ENCODE results near the gene TMEM151B. TPM values are rescaled to one million over a fixed set of nuclear protein-coding genes. Genes with fewer than 3 reads are reported as not detected.

The TMEM151B gene
- total and polyA plus RNA-seq, 2 experiments from 2014 or later, result 0.30 TPM

- DNase-seq (ENCODE audit: low spot score), result no peak
- no peak overlapping the region for H3K4me2 ChIP-seq
- H3K36me3 ChIP-seq (replicated peaks; ENCODE audit: insufficient read depth, low read depth), result no peaks in the 10 kb centered on the region
- TF ChIP-seq CTCF (IDR thresholded peaks at IDR 0.05; ENCODE audit: poor library complexity), result no peak
- TF ChIP-seq EZH2phosphoT487 (IDR thresholded peaks at IDR 0.05; ENCODE audit: low read depth, severe bottlenecking, unreplicated experiment), result no peak
- TF ChIP-seq EZH2 (IDR thresholded peaks at IDR 0.05; ENCODE audit: borderline replicate concordance), result no peak
- no peak overlapping the region for H3K27ac ChIP-seq
- H3K79me2 ChIP-seq, result no peaks in the 10 kb centered on the region
- peaks cover 37% of the 10 kb centered on the region for H3K27me3 ChIP-seq
- H3K4me3 ChIP-seq, result no peak overlapping the region
- no peaks in the 10 kb centered on the region for H3K9me3 ChIP-seq (ENCODE audit: low read depth)
- H4K20me1 ChIP-seq (ENCODE audit: insufficient read depth, poor library complexity, severe bottlenecking), result no peaks in the 10 kb centered on the region
- whole genome bisulfite sequencing (ENCODE audit: low lambda C conversion rate, missing lambda C conversion rate), result 79% methylated on average over 7 of the region's 7 CpGs
- peaks cover 3% of the 10 kb centered on the region for H3K4me1 ChIP-seq (ENCODE audit: insufficient read depth)
- H3K9me2 ChIP-seq (replicated peaks; ENCODE audit: insufficient read depth), result no peaks in the 10 kb centered on the region
- H2AFZ ChIP-seq, result no peak overlapping the region
These were observed 30.1 kb downstream of the TMEM151B start for GRCh38 chr6:44300292-44300823.

DNA sequence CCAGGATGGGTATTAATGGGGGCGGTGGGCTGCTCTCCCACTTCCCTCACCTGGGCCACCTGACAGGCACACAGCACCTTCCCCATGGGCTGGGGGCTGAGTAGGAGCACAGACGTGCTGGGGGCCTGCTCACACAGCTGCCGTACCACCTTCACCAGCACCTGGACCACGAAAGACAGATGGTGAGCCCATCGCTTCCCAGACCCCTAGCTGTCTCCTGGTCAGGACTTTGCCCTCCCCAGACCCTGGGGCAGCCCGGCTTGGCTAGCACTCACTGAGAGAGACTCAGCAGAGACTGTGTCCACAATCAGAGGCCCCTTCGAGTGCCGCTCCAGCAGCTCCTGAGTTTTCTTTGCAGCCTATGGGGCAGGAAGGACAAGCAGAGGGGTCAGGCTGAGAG is 30.9 kb downstream of the TMEM151B start:
- Histone ChIP-seq H3K9me2 (replicated peaks; ENCODE audit: insufficient read depth) (no peaks in the 10 kb centered on the region), H3K4me2 (no peak overlapping the region), H4K20me1 (ENCODE audit: insufficient read depth, poor library complexity, severe bottlenecking) (no peaks in the 10 kb centered on the region), H3K79me2 (no peaks in the 10 kb centered on the region), H3K27me3 (peaks cover 30% of the 10 kb centered on the region), H3K36me3 (replicated peaks; ENCODE audit: insufficient read depth, low read depth) (no peaks in the 10 kb centered on the region), H3K4me3 (no peak overlapping the region), H3K27ac (no peak overlapping the region), H3K9me3 (ENCODE audit: low read depth) (no peaks in the 10 kb centered on the region), H3K4me1 (ENCODE audit: insufficient read depth) (peaks cover 3% of the 10 kb centered on the region), H2AFZ (no peak overlapping the region)
- no peak for DNase-seq (ENCODE audit: low spot score)
- no peak for TF ChIP-seq EZH2phosphoT487 (IDR thresholded peaks at IDR 0.05; ENCODE audit: low read depth, severe bottlenecking, unreplicated experiment)
- TF ChIP-seq CTCF (IDR thresholded peaks at IDR 0.05; ENCODE audit: poor library complexity), result no peak
- TF ChIP-seq EZH2 (IDR thresholded peaks at IDR 0.05; ENCODE audit: borderline replicate concordance), result no peak
- WGBS (ENCODE audit: low lambda C conversion rate, missing lambda C conversion rate), result 95% methylated on average over 8 of the region's 8 CpGs

GRCh38 chr6:44301782-44302564 is 31.7 kb downstream of the TMEM151B start:
- Histone ChIP-seq H3K27ac (no peak overlapping the region), H3K4me3 (no peak overlapping the region), H3K79me2 (no peaks in the 10 kb centered on the region), H3K9me3 (ENCODE audit: low read depth) (no peaks in the 10 kb centered on the region), H2AFZ (no peak overlapping the region), H3K4me1 (ENCODE audit: insufficient read depth) (peaks cover 3% of the 10 kb centered on the region), H4K20me1 (ENCODE audit: insufficient read depth, poor library complexity, severe bottlenecking) (no peaks in the 10 kb centered on the region), H3K9me2 (replicated peaks; ENCODE audit: insufficient read depth) (no peaks in the 10 kb centered on the region), H3K27me3 (peaks cover 21% of the 10 kb centered on the region), H3K4me2 (no peak overlapping the region), H3K36me3 (replicated peaks; ENCODE audit: insufficient read depth, low read depth) (no peaks in the 10 kb centered on the region)
- no peak for DNase-seq (ENCODE audit: low spot score)
- whole genome bisulfite sequencing (ENCODE audit: low lambda C conversion rate, missing lambda C conversion rate), result 96% methylated on average over 14 of the region's 14 CpGs
- TF ChIP-seq EZH2phosphoT487 (IDR thresholded peaks at IDR 0.05; ENCODE audit: low read depth, severe bottlenecking, unreplicated experiment) (no peak), CTCF (IDR thresholded peaks at IDR 0.05; ENCODE audit: poor library complexity) (no peak), EZH2 (IDR thresholded peaks at IDR 0.05; ENCODE audit: borderline replicate concordance) (no peak)
